GM23338 (cell line): Measurements from ENCODE around the gene CNGA4.

Source experiments
- EZH2 ChIP-seq: fragments of 200-600 bp; sonication (generic); IDR thresholded peaks from one replicate; pipeline ENCODE4 v1.8.0; 2017; ENCODE audit warnings: antibody characterized with exemption, mild to moderate bottlenecking, low read depth; ENCODE audit not compliant: unreplicated experiment
- TF ChIP-seq, protein P1 (sequence below), 2 experiments: fragments of 200-600 bp in 1 of 2; sonication (generic) in 1 of 2; conservative IDR thresholded peaks; 2 replicates each; pipeline versions ENCODE4 v1.5.1 to v1.6.1; 2016 to 2017; ENCODE audit warnings: antibody characterized with exemption in 2 of 2, low read depth in 2 of 2, mild to moderate bottlenecking in 2 of 2, moderate library complexity in 1 of 2

GRCh38 chr11:6273188-6273587 lies 34.3 kb downstream of the CNGA4 start:
- TF ChIP-seq, protein P1, sequence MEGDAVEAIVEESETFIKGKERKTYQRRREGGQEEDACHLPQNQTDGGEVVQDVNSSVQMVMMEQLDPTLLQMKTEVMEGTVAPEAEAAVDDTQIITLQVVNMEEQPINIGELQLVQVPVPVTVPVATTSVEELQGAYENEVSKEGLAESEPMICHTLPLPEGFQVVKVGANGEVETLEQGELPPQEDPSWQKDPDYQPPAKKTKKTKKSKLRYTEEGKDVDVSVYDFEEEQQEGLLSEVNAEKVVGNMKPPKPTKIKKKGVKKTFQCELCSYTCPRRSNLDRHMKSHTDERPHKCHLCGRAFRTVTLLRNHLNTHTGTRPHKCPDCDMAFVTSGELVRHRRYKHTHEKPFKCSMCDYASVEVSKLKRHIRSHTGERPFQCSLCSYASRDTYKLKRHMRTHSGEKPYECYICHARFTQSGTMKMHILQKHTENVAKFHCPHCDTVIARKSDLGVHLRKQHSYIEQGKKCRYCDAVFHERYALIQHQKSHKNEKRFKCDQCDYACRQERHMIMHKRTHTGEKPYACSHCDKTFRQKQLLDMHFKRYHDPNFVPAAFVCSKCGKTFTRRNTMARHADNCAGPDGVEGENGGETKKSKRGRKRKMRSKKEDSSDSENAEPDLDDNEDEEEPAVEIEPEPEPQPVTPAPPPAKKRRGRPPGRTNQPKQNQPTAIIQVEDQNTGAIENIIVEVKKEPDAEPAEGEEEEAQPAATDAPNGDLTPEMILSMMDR (conservative IDR thresholded peaks at IDR 0.05; ENCODE audit: low read depth in 2 of 2), result no peak
- no peak for TF ChIP-seq EZH2
